IMR-90 (cell line): ENCODE data around the gene TRIM4.

Experiments
- CEBPB ChIP-seq: IDR thresholded peaks from 2 replicates; pipeline ENCODE4 v1.6.1; 2012; ENCODE audit warnings: low read depth, low read length, improper control_type of control experiment
- CHD1 ChIP-seq: IDR thresholded peaks from 2 replicates; pipeline ENCODE4 v1.6.1; 2012; ENCODE audit warnings: low read depth, low read length, improper control_type of control experiment
- MAZ ChIP-seq: IDR thresholded peaks from 2 replicates; pipeline ENCODE4 v1.6.1; 2012; ENCODE audit warnings: low read depth, mild to moderate bottlenecking, low read length, improper control_type of control experiment, moderate library complexity, borderline replicate concordance
- MXI1 ChIP-seq: IDR thresholded peaks from 2 replicates; pipeline ENCODE4 v1.6.1; 2012; ENCODE audit warnings: low read depth, mild to moderate bottlenecking, low read length, moderate library complexity, borderline replicate concordance
- POLR2A ChIP-seq: IDR thresholded peaks from 2 replicates; pipeline ENCODE4 v1.6.1; 2012; ENCODE audit warnings: mild to moderate bottlenecking, low read depth, low read length
- RAD21 ChIP-seq: IDR thresholded peaks from 2 replicates; pipeline ENCODE4 v1.6.1; 2012; ENCODE audit warnings: low read length, improper control_type of control experiment
- SMC3 ChIP-seq: fragments of 150-350 bp; IDR thresholded peaks from 2 replicates; pipeline ENCODE4 v1.6.1; 2016; ENCODE audit warnings: low read depth, mild to moderate bottlenecking, antibody characterized with exemption, low read length, moderate library complexity
- TF ChIP-seq, protein P1 (sequence below): conservative IDR thresholded peaks from 2 replicates; pipeline ENCODE4 v1.5.1; 2012; ENCODE audit warnings: mild to moderate bottlenecking, low read depth, low read length, improper control_type of control experiment
- TF ChIP-seq, protein P2 (sequence below): fragments of 150-350 bp; IDR thresholded peaks from 2 replicates; pipeline ENCODE4 v1.6.1; 2016; ENCODE audit warnings: low read depth, mild to moderate bottlenecking, low read length, moderate library complexity, borderline replicate concordance

DNA sequence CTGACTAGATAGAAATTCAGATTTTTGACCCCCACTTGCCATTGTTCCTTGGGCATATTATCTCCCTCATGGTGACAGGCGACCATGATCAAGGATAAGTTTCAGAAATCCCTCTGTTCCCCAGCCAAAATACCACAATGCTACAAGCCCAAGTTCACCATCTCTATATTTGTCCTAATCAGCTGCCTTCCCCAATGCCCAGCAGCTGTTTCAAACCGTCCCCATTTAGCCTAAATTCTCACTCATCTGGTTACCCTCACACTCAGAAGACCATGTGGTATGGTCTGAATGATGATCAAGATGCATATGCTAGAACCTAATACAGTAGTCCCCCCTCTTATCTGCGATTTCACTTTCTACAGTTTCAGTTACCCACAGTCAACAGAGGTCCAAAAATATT lies 11.0 kb upstream of the TRIM4 start:
- no peak for TF ChIP-seq MXI1
- TF ChIP-seq, protein P1, sequence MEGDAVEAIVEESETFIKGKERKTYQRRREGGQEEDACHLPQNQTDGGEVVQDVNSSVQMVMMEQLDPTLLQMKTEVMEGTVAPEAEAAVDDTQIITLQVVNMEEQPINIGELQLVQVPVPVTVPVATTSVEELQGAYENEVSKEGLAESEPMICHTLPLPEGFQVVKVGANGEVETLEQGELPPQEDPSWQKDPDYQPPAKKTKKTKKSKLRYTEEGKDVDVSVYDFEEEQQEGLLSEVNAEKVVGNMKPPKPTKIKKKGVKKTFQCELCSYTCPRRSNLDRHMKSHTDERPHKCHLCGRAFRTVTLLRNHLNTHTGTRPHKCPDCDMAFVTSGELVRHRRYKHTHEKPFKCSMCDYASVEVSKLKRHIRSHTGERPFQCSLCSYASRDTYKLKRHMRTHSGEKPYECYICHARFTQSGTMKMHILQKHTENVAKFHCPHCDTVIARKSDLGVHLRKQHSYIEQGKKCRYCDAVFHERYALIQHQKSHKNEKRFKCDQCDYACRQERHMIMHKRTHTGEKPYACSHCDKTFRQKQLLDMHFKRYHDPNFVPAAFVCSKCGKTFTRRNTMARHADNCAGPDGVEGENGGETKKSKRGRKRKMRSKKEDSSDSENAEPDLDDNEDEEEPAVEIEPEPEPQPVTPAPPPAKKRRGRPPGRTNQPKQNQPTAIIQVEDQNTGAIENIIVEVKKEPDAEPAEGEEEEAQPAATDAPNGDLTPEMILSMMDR, result no peak
- TF ChIP-seq POLR2A, result no peak
- no peak for TF ChIP-seq SMC3
- no peak for TF ChIP-seq CHD1
- no peak for TF ChIP-seq CEBPB
- TF ChIP-seq MAZ, result no peak
- no peak for TF ChIP-seq RAD21
- TF ChIP-seq, protein P2, sequence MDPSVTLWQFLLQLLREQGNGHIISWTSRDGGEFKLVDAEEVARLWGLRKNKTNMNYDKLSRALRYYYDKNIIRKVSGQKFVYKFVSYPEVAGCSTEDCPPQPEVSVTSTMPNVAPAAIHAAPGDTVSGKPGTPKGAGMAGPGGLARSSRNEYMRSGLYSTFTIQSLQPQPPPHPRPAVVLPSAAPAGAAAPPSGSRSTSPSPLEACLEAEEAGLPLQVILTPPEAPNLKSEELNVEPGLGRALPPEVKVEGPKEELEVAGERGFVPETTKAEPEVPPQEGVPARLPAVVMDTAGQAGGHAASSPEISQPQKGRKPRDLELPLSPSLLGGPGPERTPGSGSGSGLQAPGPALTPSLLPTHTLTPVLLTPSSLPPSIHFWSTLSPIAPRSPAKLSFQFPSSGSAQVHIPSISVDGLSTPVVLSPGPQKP, result no peak
